Transverse colon (tissue), 4 donors: Measurements from ENCODE around the gene PRIM2.
"Not testable (repeated sequence)": the region's sequence is repeated elsewhere in the genome, so short reads cannot be mapped to it uniquely, and the experiment has no call there.

Source experiments
- CTCF ChIP-seq, 5 experiments: fragments of 200-600 bp in 3 of 5; fragments of 450-650 bp in 2 of 5; sonication (generic) in 3 of 5; IDR thresholded peaks; 1 replicate in 2 of 5; 2 replicates in 3 of 5; pipeline ENCODE4 v1.5.1; 2016 to 2017; ENCODE audit warnings: antibody characterized with exemption in 5 of 5, inconsistent platforms in 3 of 5, mild to moderate bottlenecking in 2 of 5, moderate library complexity in 1 of 5
- EP300 ChIP-seq: sonication (generic); formaldehyde crosslinking; IDR thresholded peaks from one replicate; pipeline ENCODE4 v1.6.1; 2017; ENCODE audit warnings: antibody characterized with exemption, low read depth
- POLR2A ChIP-seq: fragments of 450-650 bp; IDR thresholded peaks from one replicate; pipeline ENCODE4 v1.6.1; 2016; ENCODE audit warnings: antibody characterized with exemption, mild to moderate bottlenecking, moderate library complexity
- POLR2AphosphoS5 ChIP-seq, 3 donors: sonication (generic); formaldehyde crosslinking; IDR thresholded peaks; one replicate each; pipeline ENCODE4 v1.6.1; 2016; ENCODE audit warnings: antibody characterized with exemption in 3 of 3

DNA sequence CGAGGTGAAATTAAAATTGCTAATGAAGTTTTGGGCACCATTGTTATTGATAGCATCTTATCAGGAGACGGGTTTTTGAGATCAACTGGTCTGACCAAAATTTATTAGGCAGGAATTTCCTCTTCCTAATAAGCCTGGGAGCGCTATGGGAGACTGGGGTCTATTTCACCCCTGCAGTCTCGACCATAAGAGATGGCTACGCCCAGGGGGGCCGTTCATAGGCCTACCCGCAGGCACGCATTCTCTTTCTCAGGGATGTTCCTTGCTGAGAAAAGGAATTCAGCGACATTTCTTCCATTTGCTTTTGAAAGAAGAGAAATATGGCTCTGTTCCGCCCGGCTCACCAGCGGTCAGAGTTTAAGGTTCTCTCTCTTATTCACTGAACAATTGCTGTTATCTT lies 201.8 kb downstream of the PRIM2 start:
- TF ChIP-seq POLR2A; CTCF (IDR thresholded peaks at IDR 0.05); EP300; POLR2AphosphoS5 (IDR thresholded peaks at IDR 0.05): not testable (repeated sequence)
